Mucosa of stomach (tissue), 1 donor: ENCODE measurements around the gene BTBD16.

ENCODE experiments used
- H3K27me3 ChIP-seq: one replicate; pipeline ENCODE4 v1.7.0; 2013; ENCODE audit warnings: mild to moderate bottlenecking, low read length; ENCODE audit not compliant: control insufficient read depth, insufficient read depth
- H3K36me3 ChIP-seq: one replicate; pipeline ENCODE4 v1.7.0; 2013; ENCODE audit warnings: low read length; ENCODE audit not compliant: control insufficient read depth, insufficient read depth
- H3K4me1 ChIP-seq: one replicate; pipeline ENCODE4 v1.7.0; 2013; ENCODE audit warnings: mild to moderate bottlenecking, low read length; ENCODE audit not compliant: control insufficient read depth, insufficient read depth
- H3K4me3 ChIP-seq: one replicate; pipeline ENCODE4 v1.7.0; 2013; ENCODE audit warnings: low read length
- H3K9ac ChIP-seq: one replicate; pipeline ENCODE4 v1.7.0; 2013; ENCODE audit warnings: mild to moderate bottlenecking, low read length, moderate library complexity
- H3K9me3 ChIP-seq: one replicate; pipeline ENCODE4 v1.7.0; 2013; ENCODE audit warnings: mild to moderate bottlenecking, low read length, moderate library complexity; ENCODE audit not compliant: control insufficient read depth
- donor health status: Pancreatic carcinoma.

Gene BTBD16

DNA sequence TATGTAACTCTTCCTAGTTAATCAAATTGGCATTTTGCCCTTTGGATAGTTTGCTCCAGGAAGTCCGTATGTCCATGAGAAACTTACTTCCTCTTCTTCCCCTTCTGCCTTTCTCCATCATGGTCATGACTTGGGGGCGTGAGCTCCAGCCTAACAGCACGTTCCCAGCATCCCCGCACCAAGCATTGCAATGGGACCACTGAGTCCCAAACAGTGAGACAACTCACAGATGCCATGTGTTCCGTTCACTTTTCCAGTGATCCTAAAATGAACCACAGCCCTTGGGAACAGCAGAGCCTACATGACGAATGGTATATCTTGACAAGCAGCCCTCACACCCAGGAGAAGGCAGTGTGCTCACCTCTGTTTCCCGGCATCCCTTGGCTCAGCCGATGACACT, 10.7 kb downstream of the BTBD16 start:
- Histone ChIP-seq H3K4me1 (peaks cover 4% of the 10 kb centered on the region), H3K36me3 (no peaks in the 10 kb centered on the region), H3K4me3 (no peak overlapping the region), H3K27me3 (no peaks in the 10 kb centered on the region), H3K9me3 (no peaks in the 10 kb centered on the region), H3K9ac (no peak overlapping the region)

DNA sequence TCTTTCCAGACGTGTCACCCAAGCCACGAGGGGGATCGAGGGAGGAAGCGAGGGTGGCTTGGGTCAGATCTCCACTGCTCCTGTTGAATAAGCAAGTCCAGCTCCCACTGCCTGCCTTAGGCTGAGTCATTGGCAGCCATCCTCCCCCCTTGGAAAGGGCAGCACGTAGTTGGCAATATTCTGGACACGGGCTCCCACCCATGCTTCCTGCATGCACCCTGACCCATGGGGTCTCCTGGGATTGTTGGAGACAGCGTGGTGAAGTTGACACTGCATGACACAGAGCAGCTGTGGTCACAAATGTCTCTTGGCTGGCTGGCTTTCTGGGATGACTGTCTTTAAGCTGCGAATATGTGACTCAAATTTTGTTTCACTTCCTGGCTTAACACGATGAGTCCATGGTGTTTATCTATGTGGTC, 11.2 kb downstream of the BTBD16 start:
- peaks cover 6% of the 10 kb centered on the region for H3K4me1 ChIP-seq
- no peaks in the 10 kb centered on the region for H3K36me3 ChIP-seq
- no peaks in the 10 kb centered on the region for H3K9me3 ChIP-seq
- no peak overlapping the region for H3K4me3 ChIP-seq
- H3K27me3 ChIP-seq = no peaks in the 10 kb centered on the region
- H3K9ac ChIP-seq = no peak overlapping the region

GRCh38 chr10:122282909-122283308, 11.8 kb downstream of the BTBD16 start:
- Histone ChIP-seq H3K36me3 (no peaks in the 10 kb centered on the region), H3K9me3 (no peaks in the 10 kb centered on the region), H3K9ac (no peak overlapping the region), H3K4me1 (peaks cover 8% of the 10 kb centered on the region), H3K4me3 (no peak overlapping the region), H3K27me3 (no peaks in the 10 kb centered on the region)

DNA sequence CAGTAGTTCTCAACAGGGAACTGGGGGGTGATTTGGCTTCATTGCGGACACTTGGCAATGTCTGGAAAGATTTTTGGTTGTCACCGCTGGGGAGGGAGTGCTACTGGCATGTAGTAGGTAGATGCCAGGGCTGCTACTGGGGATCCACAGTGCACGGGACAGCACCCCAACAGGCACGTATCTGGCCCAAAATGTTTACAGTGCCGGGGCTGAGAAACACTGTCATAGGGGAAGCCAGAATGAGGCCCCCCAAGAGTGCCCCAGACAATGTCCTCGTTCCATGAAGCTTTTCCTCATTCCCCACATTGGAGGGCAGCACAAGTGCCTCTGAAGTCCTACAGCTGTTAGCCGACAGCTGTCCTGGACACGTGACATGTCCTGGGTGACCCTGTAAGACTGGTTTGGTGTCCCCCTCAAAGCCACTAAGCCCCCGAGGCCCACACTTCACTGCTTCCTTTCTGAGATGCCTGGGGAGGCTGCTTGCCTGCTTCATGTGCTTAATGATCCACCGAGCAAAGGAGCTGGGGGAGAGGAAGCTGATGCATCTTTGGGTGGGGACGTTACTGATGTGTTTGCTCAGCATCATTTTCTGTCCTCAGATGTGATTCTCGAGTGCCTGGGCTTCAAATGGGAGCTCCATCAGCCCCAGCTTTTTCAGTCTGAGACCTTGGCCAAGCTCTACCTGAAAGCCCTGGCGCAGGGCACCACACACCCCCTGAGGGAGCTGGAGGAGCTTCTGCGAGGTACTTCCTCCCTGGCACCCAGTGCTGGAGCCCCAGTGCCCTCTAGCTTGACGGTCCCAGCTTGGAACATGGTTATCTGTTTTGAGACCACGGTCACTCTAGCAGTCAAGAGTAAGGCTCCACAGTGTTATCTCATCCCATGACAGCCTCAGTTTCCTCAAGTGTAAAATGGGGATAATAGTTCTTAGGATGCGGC, 14.7 kb downstream of the BTBD16 start:
- Histone ChIP-seq H3K9me3 (no peaks in the 10 kb centered on the region), H3K4me3 (no peak overlapping the region), H3K27me3 (no peaks in the 10 kb centered on the region), H3K36me3 (no peaks in the 10 kb centered on the region), H3K4me1 (peaks cover 8% of the 10 kb centered on the region), H3K9ac (no peak overlapping the region)

GRCh38 chr10:122286867-122287266, 15.8 kb downstream of the BTBD16 start:
- H3K27me3 ChIP-seq = no peaks in the 10 kb centered on the region
- H3K4me3 ChIP-seq = no peak overlapping the region
- H3K9ac ChIP-seq = no peak overlapping the region
- H3K36me3 ChIP-seq = no peaks in the 10 kb centered on the region
- H3K9me3 ChIP-seq = no peaks in the 10 kb centered on the region
- peaks cover 8% of the 10 kb centered on the region for H3K4me1 ChIP-seq

DNA sequence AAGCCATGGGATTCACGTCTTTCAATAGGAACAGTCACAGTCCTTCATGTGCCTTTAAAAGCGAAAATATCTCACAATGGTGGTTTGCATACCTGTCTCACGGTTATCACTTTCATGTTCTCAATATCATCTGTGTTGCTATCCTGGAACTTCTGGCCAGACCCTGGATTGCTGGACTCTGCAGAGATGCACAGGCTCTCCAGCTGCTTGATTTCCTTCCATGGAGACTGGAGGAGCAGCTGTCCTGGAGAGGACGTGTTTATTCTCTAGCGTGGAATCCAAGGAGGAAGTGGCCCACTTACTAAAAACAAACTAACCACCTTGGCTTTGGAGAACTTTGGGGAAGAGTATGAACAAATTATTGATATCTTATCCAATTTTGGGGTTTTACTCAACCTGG, 16.5 kb downstream of the BTBD16 start:
- H3K36me3 ChIP-seq = no peaks in the 10 kb centered on the region
- H3K4me3 ChIP-seq = no peak overlapping the region
- H3K9ac ChIP-seq = no peak overlapping the region
- H3K27me3 ChIP-seq = no peaks in the 10 kb centered on the region
- H3K4me1 ChIP-seq = peaks cover 8% of the 10 kb centered on the region
- no peaks in the 10 kb centered on the region for H3K9me3 ChIP-seq

DNA sequence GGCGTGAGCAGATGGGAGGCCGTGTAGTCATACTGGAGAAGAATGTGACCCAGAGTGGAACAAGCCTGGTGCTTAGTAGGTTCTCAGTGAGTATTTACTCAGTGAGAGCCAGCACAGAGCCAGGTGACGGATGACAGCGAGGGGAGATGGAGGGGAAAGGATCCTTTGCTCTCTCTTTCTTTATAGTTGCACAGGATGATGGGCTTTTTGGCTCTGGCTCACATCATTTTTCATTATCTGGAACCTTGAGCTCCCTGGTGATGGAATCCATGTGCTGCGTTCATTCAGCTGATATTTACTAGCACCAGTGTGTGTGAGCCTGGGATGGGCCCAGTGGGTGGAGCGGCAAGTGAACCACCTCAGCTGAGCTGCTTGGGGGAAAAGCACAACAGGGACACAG, 17.2 kb downstream of the BTBD16 start:
- Histone ChIP-seq H3K27me3 (no peaks in the 10 kb centered on the region), H3K9ac (no peak overlapping the region), H3K4me1 (peaks cover 13% of the 10 kb centered on the region), H3K9me3 (no peaks in the 10 kb centered on the region), H3K36me3 (no peaks in the 10 kb centered on the region), H3K4me3 (no peak overlapping the region)

- H3K4me1 ChIP-seq = peaks cover 20% of the 10 kb centered on the region
- no peak overlapping the region for H3K4me3 ChIP-seq
- no peaks in the 10 kb centered on the region for H3K9me3 ChIP-seq
- no peaks in the 10 kb centered on the region for H3K27me3 ChIP-seq
- H3K36me3 ChIP-seq = no peaks in the 10 kb centered on the region
- H3K9ac ChIP-seq = no peak overlapping the region
These were observed 17.8 kb downstream of the BTBD16 start for GRCh38 chr10:122288917-122289316.

GRCh38 chr10:122290334-122290733, 19.2 kb downstream of the BTBD16 start:
- H3K4me3 ChIP-seq = no peak overlapping the region
- H3K36me3 ChIP-seq = no peaks in the 10 kb centered on the region

GRCh38 chr10:122290833-122291532, 19.9 kb downstream of the BTBD16 start:
- Histone ChIP-seq H3K9ac (no peak overlapping the region), H3K4me1 (peaks cover 32% of the 10 kb centered on the region), H3K4me3 (no peak overlapping the region), H3K27me3 (no peaks in the 10 kb centered on the region), H3K36me3 (no peaks in the 10 kb centered on the region), H3K9me3 (no peaks in the 10 kb centered on the region)

More at GRCh38 chr10:122290334-122290733, 19.2 kb downstream of the BTBD16 start:
- Histone ChIP-seq H3K27me3 (no peaks in the 10 kb centered on the region), H3K9ac (no peak overlapping the region), H3K4me1 (peaks cover 34% of the 10 kb centered on the region), H3K9me3 (no peaks in the 10 kb centered on the region)

- H3K4me3 ChIP-seq = no peak overlapping the region
- no peaks in the 10 kb centered on the region for H3K9me3 ChIP-seq
- H3K27me3 ChIP-seq = no peaks in the 10 kb centered on the region
- H3K9ac ChIP-seq = no peak overlapping the region
- H3K4me1 ChIP-seq = peaks cover 31% of the 10 kb centered on the region
- H3K36me3 ChIP-seq = no peaks in the 10 kb centered on the region
These were observed 20.6 kb downstream of the BTBD16 start for GRCh38 chr10:122291739-122292138.

DNA sequence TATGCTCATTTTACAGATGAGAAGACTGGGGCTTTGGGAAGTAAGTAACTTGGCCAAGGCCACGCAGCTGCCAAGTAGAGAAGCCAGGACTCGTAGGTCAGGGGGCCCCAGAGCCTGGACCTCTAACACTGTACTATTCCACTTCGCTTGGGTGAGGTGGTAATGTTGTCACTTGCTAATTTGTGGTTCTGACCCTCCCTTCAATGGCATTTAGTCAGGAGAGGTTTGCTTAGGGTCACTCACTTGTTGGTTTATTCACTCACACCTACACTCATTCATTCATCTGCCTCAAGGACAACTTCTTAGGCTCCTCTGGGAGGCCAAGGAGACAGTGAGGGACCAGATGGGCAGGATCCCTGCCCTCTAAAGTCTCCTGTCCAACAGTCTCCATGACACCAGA, 21.3 kb downstream of the BTBD16 start:
- H3K4me1 ChIP-seq = peaks cover 28% of the 10 kb centered on the region
- H3K9me3 ChIP-seq = no peaks in the 10 kb centered on the region
- H3K9ac ChIP-seq = no peak overlapping the region
- no peaks in the 10 kb centered on the region for H3K36me3 ChIP-seq
- H3K27me3 ChIP-seq = no peaks in the 10 kb centered on the region
- H3K4me3 ChIP-seq = no peak overlapping the region
